GM19025 (cell line): ENCODE measurements around the gene ACD.

Source experiments
- ATAC-seq: cut with Tn5 transposase; IDR thresholded peaks from one replicate; pipeline ENCODE4 v1.9.1; 2021; ENCODE audit warnings: mild to moderate bottlenecking, low read depth, moderate library complexity; ENCODE audit not compliant: unreplicated experiment

Gene ACD

GRCh38 chr16:67676516-67676915 lies 16.5 kb upstream of the ACD start:
- no peak for ATAC-seq

GRCh38 chr16:67675999-67676398 lies 15.9 kb upstream of the ACD start:
- no peak for ATAC-seq

- ATAC-seq, result no peak
Observed at GRCh38 chr16:67675579-67675935, 15.5 kb upstream of the ACD start.

DNA sequence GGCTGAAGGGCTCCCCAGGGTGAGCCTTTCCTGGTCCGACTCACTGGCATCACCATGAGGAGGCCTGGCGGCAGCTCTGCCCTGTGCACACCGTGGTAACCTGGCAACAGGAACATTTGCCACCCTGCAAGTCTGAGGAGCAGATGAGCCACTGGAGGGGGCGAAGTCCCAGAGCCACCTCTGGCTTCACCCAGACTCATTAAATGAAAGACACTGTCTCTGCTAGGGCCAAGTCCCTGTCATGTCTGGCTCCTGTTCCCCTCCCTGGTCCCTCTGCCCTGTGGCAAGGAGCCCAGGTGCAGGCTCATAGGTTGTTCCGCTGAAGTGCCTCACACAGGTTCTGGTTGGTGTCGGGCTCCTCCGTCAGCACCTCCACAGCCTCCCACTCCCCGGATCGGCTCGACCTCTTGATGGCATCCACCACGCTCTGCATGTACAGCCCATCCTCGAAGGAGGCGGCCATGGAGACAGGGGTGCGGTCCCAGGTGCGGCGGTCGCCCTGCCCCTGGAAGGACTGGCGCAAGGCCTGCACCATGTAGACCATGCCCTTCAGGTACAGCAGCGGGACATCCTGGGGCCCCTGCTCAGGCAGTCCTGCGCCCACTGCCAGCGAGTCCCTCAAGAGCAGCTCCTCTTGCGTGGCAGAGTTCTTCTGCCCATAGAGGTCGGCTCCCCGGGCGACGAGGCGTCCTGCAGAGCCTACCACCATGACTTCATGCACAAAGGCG lies 15.0 kb upstream of the ACD start:
- ATAC-seq, result no peak

DNA sequence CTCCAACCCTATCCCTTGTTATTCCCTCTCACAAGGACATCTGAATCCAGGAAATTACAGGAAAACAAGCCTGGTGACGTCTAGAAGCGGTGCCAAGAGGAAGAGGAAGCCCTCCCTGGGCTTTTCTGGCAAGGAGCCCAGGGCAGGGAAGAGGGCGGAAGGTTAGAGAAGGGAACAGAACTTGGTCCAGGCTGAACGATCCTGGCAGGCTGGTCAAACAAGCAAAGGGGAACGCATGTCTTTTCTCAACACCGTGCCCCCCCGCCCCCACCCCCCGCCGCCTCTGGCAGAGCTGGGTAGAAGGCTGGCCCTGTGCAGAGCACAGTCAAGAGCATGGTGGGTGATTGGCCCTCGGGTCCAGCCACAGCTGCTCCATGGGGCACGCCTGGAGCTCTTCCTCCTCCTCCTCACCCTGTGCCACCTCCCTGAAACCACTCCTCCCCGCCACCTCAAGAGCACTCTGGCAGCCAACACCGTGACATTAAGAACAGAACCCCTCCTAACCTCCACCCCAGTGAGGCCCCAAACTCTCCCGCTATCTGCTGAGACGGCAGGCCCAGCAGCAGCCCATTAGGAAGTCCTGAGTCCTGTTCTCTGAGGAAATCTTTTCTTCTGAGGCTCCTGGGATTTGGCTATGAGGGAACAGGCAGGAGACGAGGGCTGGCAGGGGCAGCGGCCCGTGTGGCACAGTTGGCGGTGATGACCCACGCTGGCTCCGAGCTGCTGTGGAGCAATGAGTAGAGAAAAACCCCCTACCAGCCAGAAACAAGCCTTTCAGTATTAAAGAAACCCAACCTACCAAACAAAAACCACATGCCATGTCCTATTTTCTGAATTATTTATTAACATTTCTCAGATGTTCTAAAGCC lies 13.9 kb upstream of the ACD start:
- ATAC-seq, result no peak

DNA sequence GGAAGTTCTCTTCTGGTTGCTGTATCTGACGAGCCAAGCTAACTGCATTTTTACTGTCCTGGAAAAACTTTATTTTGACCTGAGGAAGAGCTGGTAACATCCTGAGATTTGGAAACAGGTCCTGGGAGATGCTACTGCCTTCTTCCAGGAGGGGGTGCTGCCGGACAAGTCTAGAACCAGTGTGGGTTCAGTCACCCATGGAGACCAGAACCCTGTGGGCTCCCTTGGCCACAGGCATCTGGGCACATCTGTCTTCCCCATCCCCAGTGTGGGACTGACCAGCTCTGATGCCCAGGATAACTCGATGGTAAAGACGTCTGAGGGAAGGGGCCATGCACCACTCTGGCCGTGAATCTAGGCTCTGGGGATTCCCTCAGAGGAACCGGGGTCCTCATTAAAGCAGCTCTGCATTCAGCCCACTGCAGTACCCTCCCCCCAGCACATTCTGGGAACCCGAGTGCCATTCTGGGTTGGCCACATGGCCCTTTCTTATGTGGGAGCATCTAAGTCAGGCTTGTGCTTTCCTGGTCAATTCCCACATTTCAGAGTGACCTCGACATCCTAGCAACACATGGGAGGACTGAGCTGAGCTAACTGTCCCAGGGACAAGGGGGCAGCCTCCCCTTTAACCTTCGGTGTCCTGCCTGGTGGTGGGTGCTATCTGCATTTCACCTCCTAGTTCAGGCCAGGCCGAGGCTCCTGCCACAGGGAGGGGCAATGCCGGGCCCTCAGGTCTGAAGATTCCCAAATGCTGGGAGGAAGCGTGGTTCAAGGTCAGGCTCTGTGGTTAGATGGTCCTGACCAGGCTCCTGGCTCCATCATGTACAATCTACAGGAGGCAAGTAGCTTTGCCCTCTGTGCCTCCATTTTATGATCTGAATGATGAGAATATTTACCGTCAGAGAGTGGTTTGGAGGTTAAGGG lies 12.9 kb upstream of the ACD start:
- no peak for ATAC-seq

GRCh38 chr16:67672306-67672705 lies 12.2 kb upstream of the ACD start:
- no peak for ATAC-seq

DNA sequence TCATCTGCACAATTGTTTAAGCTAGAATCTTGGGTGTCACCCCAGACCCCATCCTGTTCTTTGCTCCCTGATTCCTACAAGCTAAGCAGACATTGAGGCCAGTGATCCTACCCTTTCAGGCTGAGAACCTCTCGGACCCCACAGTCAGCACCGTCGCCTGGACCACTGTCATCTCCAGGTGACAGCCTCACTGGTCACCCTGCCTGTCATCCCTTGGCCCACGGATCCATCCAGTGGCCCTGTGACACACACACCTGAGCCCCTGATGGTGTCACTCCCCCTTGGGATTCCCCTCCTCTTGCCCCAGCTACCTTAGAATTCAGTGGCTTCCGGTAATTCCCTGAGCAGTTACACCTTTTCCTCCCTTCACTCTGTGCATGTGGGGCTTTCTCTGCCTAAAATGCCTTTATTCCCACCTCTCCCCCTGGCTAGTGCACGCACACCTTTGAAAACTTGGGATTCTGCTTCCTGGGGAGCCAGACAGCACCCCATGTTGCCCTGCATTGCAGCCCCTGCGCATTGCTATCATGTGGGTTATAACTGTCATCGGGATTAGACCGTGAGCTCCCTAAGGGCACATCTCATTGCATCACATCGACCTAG lies 9.5 kb upstream of the ACD start:
- no peak for ATAC-seq

DNA sequence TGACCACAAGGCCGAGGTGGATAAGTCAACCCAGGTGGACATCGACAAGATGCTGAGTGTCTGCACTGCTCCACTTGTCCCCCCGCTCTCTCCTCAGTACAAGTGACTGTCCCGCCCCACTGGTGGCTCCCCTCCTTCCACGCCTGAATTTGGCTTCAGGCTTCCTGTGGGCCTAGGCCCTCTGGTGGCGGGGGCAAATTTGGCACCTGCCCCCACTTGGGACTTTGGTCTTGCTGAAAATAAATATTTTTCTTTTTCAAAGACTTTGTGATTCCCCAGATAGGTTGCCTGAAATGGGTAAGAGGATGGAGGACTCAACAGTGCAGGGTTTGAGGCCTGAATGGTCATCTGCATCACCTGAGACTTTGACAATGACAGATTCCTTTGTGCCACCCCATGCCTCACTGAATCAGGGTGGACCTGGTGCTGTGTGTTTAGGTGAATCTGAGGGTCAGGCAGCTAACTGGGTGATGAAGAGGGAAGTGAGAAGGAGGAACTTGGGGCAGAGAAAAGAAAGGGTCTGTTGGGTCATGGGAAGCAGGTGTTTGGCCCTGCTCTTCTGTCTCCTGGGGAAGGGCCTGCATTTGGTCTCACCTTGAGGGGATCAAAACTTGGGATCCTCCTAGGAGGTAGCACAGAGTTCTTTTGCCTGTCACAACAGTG lies 8.6 kb upstream of the ACD start:
- ATAC-seq, result no peak

- ATAC-seq, result peak; percentile 69
Observed at GRCh38 chr16:67667817-67668494, 7.9 kb upstream of the ACD start.

DNA sequence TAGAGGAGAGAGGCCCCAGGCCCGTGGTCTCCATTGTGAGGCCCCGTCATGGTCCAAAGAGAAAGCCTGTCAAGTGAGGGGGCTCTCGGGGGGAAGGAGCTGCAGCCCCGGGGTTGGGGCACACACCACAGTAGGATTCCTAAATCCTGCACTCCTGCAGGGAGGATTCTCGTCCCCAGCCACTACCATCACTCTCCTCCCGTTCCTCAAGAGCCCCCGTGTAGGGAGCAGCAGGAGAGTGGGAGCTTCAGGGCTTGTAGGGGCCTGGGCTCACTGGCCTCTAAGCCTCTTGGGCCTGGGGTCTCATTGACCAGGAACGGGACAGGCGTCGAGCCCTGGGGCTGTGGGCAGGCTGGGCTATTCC lies 7.4 kb upstream of the ACD start:
- ATAC-seq, result no peak

GRCh38 chr16:67666559-67667452 lies 6.7 kb upstream of the ACD start, which contains the start of the genes C16orf86 and ENKD1:
Gene C16orf86, plus strand, starts transcription at chr16:67666814. Its CDS starts 157 bp downstream, at chr16:67666971.
Gene ENKD1, minus strand, starts transcription at chr16:67666750. Its CDS starts 308 bp downstream, at chr16:67666442.
- peak; percentile 68 for ATAC-seq

GRCh38 chr16:67666032-67666551 lies 6.0 kb upstream of the ACD start:
- peak; percentile 5 for ATAC-seq

DNA sequence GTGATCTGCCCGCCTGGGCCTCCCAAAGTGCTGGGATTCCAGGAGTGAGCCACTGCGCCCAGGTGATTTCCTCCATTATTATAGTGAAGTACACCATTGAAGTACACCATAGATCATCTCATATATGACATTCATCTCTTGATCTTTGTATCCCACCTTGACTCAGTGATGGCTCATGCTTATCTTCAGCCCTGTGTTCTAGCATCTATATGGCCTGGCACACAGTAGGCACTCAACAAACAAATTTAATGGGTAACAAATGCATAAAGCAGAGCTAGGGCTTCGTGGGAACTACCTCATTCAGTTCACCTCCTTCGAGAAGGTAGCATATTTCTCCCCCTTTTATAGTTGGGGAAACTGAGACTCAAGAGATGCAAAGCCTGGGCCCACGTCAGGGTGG lies 5.5 kb upstream of the ACD start:
- ATAC-seq, result no peak

DNA sequence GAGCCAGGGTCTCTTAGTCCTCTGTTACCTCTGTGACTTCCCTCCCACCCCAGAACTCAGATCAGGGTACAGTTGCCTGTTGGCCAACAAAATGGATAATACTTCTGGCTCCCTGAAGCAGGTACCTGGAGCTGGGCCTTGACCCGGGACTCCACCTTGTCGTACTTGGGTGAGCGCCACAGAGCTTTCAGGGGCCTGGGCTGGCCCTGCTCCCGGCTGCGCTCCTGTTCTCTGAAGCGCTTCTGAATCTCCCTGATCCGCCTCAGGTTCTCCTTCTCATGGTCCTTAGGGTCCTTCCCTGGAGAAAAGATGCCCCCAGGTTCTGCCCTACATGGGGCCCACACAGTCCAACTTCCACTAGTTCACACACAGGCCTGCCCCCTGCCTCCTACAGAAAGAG lies 4.8 kb upstream of the ACD start:
- ATAC-seq, result no peak

DNA sequence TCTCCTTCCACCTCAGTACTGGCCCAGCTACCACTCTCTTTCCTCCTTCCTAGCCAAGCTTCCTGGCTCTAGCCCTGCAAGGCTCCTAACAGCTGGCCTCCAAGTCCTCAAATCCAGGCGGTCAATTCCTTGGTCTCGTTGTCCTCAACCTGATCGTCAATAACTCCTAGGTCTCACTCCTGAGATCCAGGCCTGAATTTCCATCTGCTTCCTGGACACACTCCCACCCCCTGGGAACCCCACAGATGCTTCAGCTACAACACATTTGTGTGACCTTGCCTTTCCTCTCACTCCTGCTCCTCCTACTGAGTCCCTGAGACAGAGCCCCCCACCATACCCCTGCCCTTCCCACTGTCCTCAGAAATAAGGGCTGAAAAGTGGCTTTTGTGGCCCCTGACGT lies 4.2 kb upstream of the ACD start:
- no peak for ATAC-seq

DNA sequence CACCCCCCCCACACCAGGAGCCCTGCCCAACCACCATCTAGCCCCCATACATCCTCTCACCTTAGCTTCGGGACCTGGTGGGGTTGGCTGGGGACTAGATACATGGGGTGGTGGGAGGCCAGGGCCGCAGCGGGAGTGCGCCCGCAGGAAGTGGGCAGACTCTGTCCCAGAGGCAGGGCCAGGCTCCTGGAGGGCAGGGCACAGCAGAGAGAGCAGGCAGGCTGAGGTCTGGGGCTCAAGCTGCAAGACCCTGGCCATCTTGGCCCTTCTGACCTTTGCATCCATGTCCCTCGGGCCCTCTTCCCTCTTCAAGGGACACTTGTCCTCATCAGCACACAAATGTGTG lies 3.8 kb upstream of the ACD start:
- no peak for ATAC-seq

DNA sequence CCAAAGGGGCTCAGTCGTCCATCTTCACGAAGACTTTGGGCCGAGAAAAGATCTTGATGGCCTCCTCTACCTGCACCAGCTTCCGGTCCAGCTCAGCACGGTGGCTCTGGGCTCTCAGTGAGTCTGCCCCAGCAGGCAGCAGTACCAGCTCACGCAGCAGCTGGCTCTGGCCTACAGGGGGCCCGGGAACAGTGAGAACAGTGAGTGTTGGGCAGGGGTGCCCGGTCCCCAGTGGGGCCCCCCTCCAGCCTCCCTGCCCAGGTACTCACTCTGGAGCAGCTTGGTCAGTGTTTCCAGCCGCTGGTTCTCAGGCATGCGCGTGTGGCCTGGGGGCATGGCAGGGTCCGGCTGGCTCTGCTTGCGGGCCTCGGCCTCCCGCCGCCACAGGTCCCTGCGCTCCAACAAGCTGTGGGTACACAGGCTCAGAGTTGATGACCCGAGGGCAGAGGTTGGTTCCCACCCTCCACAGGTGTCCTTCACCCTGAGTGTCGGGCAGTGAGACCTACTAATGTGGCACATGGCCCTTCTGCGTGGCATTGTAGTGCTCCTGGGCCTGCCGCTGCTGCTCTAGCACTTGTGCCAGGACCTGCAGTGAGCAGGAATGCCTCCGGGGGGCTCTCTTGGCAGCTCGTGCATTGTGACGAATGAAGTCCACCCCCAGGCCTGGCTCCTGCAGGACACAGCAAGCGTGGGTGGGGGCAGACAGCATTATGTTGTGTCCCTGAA lies 3.3 kb upstream of the ACD start:
- no peak for ATAC-seq
